Caki2 (cell line): ENCODE measurements around the gene FLT1. TPM values are rescaled to one million over a fixed set of nuclear protein-coding genes. Genes with fewer than 3 reads are reported as not detected.

Experiments used
- DNase-seq: peaks from one replicate; pipeline ENCODE4 v3.0.0-alpha.2; 2015; ENCODE audit warnings: low read depth
- in situ Hi-C: cut with HindIII; loops from 2 replicates; pipeline ENCODE4 v1.10.0; 2016; ENCODE audit warnings: low sequenced_read_pairs, low pct_unique_long_range_greater_than_20kb, mixed read lengths
- total RNA-seq: library from RNA; depleted of rRNA; stranded (reverse); fragments of >200 nt; shearing (Covaris generic); gene quantifications from 2 replicates; pipeline ENCODE4 v1.2.3, GENCODE V29; 2014; ENCODE audit warnings: low replicate concordance

The FLT1 gene
- total RNA-seq, 1 experiment from 2014 or later, result not detected

DNA sequence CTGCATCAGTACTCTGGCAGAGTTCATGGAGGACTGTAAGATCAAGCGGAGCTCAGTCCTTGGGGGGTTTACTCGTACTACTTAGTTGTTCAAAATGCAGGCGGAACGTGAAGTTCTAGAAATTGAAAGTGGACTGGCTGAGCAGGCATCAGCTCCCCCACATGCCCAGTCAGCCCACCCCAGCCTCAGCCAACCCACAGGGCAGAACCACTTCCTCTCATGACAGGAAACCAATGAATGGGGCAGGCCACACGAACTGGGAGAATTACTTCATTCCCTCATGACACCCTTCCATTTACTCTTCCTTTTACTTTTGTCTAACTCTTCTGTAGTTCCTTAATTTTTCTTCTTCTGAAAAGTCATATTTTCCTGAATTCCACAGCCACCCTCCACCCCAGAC is 71.9 kb downstream of the FLT1 start:
- no peak for DNase-seq
- in situ Hi-C loops, result no loop called here

DNA sequence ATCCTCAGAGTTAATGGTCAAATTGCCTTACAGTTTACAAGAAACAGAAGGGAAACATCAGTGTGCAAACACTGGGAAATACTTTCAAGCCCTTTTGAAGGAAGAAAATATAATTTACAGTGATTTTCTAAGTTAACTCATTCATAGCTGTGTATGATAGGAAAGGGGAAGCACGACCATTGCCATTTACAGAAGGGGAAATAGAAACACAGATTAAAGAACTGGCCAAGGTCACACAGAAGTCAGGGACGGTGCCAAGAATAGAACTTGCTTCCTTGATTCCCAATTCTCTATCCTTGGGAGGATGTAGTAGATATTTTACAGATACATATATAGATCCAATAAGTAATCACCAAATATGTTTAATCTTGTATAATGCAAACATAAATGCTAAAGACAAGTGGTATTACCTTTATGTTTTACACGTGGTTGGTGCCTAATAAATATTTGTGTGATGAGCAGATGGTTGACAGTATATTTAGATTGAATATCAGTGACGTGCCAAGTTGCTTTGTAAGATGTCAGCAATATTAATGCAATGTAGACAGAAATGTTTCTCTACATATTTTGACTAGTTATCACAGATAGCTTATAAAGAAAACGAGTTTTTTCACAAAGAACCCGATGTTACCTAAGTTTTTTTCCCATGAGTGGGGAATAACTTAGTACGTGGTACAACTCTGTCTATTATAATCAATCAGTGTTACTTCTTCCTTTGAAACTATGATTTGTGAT is 73.1 kb downstream of the FLT1 start:
- DNase-seq, result no peak
- in situ Hi-C loops, result no loop called here

DNA sequence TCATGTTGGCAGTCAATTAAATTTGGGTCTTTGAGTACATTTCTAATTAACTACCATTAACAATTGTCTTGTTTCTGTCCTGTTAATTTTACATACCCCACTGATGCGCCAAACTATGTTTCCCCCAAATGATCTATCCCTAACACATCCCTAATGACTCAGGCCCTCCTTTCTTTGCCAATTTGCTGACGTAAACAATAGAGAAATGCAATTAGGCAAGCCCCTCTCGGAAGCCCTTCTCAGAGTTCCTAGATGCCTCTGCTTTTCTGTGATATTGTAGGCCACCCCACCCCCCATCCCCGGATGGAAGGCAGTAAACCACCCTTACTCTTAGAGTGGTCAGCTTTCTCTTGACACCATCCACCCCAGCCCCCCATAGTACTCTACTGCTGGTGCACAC is 74.2 kb downstream of the FLT1 start:
- no peak for DNase-seq
- in situ Hi-C loops, result no loop called here

DNA sequence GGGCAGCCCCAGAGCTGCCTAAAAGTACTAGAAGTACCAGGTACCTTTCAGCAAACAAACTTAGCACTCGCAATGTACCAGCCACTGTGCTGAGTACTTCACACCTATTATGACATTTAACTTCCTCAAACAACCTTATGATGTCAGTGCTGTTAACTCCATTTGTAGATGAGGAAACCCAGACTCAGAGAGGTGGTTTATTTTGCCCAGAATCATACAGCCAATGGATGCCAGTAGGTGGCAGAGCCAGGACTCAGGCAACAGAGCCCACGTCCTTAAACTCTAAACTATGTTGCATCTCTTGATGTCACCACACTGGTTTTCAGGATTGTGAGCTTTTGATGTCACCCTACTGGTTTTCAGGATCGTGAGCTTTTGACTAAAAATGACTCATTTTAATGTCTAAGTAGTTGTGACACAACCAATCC is 78.9 kb downstream of the FLT1 start:
- in situ Hi-C loops, result no loop called here
- DNase-seq, result no peak

DNA sequence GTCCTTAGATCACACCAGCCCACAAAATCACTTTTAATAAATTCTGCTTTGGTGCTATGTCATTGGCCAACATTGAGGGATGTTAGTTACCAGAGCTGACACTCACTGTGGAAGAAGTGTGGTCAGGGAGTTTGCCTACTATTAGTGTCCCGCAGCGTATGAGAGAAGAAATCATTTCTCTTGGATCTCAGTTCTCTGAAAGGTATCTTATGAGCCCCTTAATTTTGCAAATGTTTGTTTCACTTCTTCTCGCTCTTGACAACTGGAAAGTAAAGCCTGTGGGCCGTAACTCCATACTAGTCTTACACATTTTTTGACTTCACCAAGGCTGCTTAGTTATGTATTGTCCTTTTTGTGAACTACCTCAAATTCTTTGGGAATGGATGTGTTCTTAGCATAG is 80.9 kb downstream of the FLT1 start:
- no peak for DNase-seq
- in situ Hi-C loops, result no loop called here

DNA sequence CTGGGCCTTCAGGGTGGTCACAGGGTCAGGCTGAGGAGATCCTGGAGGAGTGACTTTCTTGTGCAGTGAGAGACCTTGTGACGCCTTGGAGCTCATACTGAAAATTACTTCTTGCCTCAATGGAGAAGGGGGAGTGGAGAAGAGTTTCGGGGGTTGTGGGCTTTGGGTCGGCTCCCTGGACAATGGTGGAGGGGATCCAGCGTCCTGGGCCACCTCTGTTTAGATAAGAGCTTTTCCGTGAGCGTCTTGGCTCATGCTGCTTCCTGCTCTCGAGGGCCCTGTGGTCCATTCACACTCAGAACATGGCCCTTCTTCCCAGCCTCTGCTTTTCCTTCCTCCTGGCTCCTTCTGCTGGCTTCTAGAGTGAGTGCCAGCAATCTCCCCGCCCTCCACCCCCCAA is 81.9 kb downstream of the FLT1 start:
- DNase-seq, result no peak
- in situ Hi-C loops, result no loop called here

DNA sequence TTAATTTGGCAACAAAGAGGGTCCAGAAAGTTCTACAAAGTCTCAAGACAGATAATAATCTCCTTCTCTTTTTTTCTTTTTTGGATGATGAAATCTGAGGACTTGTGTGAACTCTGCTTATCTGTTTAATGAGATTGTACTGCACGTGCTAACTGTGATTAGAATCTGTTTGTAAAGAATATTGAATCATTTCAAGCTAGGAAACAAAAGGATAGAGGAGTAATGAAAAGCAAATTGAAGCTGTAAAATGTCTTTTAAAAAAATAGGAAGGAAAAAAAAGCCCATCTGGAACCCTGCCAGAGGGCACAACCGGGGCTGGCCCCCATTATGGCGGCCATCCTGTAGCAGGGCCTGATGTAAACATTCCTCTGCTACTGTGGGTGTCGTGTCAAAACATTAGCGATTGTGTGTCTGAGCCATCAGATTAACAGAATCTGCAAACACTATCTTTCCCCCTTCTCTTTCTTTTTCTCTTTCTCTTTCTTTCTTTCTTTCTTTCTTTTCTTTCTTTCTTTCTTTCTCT is 83.0 kb downstream of the FLT1 start:
- in situ Hi-C loops, result no loop called here
- no peak for DNase-seq

DNA sequence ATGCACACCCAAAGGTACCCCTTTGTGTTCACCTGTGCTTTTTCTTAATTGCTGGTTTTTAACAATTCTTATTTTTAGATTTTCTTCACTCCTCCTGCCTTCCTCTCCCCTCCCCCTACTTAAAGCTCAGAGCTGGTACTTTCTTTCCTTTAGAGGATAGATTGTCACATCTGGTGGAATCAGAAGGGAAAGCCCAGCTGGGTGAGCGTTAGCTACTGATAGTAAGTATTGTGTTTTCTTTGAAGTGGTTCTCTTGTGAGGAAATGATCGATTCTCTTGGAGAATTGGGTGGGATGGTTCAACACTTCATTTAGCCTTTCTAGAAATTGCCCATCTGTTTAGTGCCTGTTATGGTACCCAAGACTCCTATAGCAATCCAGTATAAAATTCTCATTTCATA is 84.8 kb downstream of the FLT1 start:
- no peak for DNase-seq
- in situ Hi-C loops, result no loop called here

DNA sequence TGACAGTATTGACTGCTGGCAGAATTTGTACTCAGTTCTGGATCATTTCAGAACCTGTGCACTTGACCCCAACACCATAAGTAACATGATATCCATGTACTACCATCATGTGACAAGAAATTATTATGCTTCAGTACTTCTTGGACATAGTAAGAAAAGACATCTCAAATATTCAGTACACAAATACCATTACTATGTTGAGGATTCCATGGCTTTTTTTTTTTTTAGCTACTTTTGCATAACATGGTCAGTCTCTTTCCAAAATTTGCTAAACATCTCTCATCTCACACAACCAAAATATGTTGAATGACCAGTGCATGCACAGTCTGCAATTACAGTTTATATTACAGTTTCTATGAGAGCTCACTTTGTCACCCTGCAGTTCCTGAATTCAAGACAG is 85.3 kb downstream of the FLT1 start:
- DNase-seq, result no peak
- in situ Hi-C loops, result no loop called here

DNA sequence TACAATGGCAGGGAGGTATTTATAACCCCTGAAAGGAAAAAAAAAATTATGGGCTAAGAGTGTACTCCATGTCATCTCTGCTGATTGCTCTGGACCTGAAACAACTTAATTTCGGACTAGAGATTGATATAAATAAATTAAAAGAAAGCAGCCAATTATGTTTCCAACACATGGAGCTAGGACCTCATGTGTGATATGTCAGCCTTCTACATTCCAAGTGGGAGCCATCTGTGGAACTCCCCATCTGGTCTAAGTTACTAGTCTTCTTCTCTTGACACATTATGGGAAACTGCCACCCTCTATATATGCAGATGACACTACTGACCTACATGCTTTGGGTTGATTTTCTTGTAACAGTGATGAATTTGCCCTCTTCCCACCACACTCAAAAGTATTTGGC is 86.1 kb downstream of the FLT1 start:
- DNase-seq, result no peak
- in situ Hi-C loops, result no loop called here

DNA sequence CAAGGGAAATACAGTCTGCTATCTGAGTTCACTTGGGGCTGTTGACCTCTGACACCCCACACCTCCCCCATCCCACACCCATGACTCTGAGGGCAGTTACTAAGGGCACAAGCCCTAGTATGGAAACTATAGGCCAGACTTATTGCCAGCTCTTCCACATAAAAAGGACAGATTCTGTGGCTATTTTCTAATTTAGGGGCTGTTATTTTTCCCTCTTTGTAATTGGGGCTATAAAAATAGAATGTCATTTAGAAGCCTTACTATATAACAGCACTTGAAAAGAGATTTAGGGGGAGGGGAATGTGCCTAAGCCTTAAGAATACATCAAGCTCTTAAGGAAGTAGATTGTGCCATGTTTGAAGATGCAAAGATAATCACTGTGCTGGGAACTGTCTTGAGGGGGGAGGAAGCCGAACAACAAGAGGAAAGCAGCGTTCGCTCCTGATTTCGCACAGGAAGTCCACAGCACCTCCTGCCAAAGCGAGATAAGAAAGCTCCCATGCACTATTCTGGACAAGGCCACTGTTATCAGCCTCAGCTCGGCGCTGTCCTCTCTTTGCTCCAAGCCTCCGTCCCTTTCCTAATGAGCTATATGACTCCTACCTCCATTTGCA is 86.6 kb downstream of the FLT1 start:
- in situ Hi-C loops, result no loop called here
- DNase-seq, result no peak

DNA sequence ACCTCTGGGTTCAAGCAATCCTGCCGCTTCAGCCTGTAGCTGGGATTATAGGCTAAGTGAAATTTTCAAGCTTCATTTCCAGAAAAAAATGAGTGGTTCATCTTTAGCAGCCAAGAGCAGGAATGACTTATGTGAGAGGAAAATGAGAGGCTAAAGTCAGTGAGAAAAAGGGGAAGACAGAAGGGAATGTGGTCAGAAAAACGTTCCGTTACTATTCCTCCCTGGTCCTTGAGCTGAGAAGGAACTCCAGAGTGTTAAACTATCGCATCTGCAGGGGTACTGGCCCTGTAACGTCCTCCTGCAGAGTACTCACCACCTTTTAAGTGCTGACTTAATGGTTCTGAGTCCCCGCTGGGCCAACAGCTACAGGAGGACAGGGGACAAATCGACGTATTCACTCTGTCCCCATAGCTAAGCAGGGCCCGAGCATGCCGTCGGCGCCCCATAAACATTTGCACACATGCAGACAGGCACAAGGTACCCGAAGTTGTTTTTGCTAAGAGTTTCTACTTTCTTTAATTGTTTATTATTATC is 88.1 kb downstream of the FLT1 start:
- DNase-seq, result no peak
- in situ Hi-C loops, result no loop called here

DNA sequence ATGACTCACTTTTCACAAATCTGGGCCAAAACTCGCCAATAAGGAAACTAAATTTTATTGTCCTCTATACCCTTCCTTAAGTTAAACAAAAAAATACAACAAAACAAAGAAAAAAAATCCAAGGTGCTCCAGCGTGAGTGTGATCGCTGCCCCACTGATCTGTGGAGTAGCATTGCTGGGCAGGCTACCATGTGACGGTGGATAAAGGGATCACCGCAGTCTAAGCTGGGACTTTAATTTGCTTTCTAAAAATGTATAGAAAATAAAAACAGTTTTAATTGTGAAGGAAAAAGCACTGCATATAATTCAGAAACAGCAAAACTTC is 92.9 kb downstream of the FLT1 start:
- in situ Hi-C loops, result no loop called here
- no peak for DNase-seq

DNA sequence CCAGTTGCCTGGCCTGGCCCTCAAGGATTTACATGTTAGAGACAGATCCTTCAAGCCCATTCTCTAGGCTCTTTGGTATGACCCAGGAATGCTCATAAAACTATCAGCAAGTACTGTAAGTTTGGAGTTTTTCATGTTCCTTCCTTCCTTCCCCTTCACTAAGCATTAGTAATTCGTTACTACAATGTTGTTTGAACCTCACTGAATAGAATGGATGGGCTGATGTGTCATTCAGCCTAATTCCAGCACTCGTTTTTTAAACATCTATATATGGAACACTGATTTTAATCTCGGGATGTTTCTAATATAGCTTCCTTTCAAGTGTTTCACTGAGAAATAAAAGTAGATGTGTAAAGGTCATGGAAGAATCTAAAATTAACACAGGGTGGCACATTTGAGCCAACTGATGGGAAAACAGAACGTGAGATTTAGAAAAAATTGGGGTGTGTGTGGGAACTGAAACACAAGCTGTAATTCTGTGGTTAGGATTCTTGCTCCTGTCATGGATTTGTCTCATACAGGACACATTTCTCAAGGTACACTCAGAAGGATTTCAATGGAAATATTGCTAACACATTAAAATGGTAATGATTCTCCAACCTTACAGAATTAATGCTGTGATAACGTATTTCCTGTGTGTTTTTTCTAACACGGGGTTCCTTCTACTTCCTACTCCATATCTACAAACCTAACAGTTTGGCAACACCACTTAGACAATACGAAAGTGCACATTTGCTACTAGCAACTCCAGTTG is 93.4 kb downstream of the FLT1 start:
- in situ Hi-C loops, result no loop called here
- DNase-seq, result no peak

DNA sequence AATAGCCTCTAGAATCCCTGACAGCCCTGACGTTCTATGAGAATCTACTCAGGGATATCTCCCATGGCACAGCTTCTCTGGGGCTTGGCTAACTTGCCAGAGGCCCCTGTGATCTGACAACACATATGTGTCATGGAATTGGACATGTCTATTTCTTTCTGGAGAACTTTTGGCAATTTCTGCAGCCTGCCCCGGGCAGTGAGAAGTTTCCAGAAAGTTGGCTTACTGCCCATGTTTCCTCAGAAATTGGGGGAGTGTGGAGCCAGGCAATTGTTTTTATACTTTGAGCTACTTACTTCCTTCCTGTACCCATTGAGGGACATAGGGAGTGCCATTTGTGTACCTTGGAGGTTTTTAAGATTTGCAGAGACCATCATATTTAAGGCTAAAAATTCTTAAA is 98.9 kb downstream of the FLT1 start:
- no peak for DNase-seq
- in situ Hi-C loops, result no loop called here

DNA sequence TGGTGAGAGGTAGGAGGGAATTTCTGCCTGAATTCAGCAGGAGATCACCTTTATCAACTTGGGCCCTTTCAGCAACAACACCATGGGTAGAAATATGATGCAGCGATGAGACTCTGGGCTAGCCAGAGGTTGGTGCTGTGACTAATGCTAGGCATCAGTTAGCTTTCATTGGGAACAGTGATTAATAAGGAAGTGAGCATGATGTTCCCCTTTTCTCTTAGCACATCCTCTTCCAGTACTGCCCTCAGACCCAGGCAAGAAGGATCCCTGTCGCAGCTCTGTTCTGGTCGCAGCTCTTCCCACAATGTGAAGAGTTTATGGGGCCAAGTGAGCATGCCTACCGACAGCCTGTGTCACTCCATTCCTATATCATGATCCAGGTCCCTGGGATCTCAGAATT is 100.5 kb downstream of the FLT1 start:
- DNase-seq, result no peak
- in situ Hi-C loops, result no loop called here

DNA sequence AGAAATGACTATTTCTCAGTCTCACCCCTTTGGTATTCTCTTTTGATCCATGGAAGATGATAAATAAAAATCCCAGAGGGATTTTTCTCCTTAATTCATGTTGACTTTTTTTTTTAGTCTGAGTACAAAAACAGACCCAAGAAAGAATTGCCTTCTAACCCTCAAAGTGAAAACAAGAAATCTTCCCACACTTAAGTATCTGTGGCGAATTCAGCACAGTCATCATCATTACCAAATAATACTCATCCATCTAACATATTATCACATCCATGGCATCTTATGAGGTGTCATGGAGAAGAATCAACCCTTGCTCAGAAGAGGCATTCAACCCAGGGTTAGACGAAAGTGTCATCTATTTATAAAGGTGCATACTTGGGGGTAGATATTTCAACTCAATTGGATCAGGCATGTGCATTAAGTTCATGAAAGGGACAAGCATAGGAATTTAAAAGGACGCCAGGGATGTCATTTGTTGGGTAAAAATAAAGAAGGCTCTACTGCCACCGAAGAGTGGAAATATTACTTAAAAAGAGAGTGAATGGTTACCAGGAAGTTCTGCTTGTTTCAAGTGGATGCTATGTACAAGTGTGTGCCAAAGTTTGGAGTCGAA is 101.9 kb downstream of the FLT1 start:
- no peak for DNase-seq
- in situ Hi-C loops, result no loop called here

DNA sequence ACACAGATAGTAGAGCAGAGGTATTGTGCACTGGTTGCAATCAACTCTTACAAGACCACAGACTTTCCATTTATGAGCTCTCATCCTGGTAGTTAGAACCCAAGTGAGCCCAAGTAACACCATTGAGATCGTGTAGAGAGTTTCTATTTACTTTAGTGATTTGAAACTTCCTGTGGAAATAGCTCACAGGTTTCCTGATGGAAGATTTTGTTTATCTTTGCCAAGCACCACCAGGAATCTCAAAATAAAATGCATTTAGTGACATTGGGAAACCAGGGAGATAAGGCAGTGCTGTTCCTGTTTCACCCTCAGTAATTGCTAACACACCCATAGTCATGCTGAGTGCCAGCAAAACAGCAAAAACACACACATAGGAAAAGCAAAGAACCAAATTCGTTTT is 102.5 kb downstream of the FLT1 start:
- in situ Hi-C loops, result no loop called here
- DNase-seq, result no peak
